CD8-positive, alpha-beta memory T cell (primary cell): ENCODE results near the gene VARS1. TPM values are rescaled to one million over a fixed set of nuclear protein-coding genes. Genes with fewer than 3 reads are reported as not detected.
"Not testable (repeated sequence)": the region's sequence is repeated elsewhere in the genome, so short reads cannot be mapped to it uniquely, and the experiment has no call there.

ENCODE experiments used
- CTCF ChIA-PET: fragments of 350-600 bp; sonication (Branson Sonifier 250); formaldehyde crosslinking; loops from one replicate; lab custom pipeline; 2021; ENCODE audit warnings: antibody characterized with exemption; lab: Charles Lee
- POLR2A ChIA-PET: fragments of 350-600 bp; sonication (Branson Sonifier 250); formaldehyde crosslinking; loops from one replicate; lab custom pipeline; 2021; ENCODE audit warnings: antibody characterized with exemption; lab: Charles Lee
- DNase-seq, 5 donors: peaks; one replicate each; pipeline versions ENCODE4 v3.0.0 to v3.0.0-alpha.2; 2020 to 2022; ENCODE audit warnings: mixed read lengths in 1 of 5
- H3K27ac ChIP-seq: one replicate; pipeline ENCODE4 v1.7.0; 2013; ENCODE audit warnings: low read depth, mild to moderate bottlenecking, low read length, moderate library complexity
- H3K27me3 ChIP-seq: 2 replicates; pipeline ENCODE4 v1.7.0; 2013; ENCODE audit warnings: low read length, mild to moderate bottlenecking; ENCODE audit not compliant: insufficient read depth, poor library complexity, severe bottlenecking
- H3K36me3 ChIP-seq: 2 replicates; pipeline ENCODE4 v1.7.0; 2013; ENCODE audit warnings: mild to moderate bottlenecking, low read length, moderate library complexity; ENCODE audit not compliant: insufficient read depth
- H3K4me1 ChIP-seq: 2 replicates; pipeline ENCODE4 v1.7.0; 2013; ENCODE audit warnings: mild to moderate bottlenecking, low read length, moderate library complexity; ENCODE audit not compliant: insufficient read depth
- H3K4me3 ChIP-seq: 2 replicates; pipeline ENCODE4 v1.7.0; 2013; ENCODE audit warnings: mild to moderate bottlenecking, low read length
- H3K9me3 ChIP-seq: 2 replicates; pipeline ENCODE4 v1.7.0; 2013; ENCODE audit warnings: mild to moderate bottlenecking, low read length
- H3K27ac Mint-ChIP-seq, 8 donors: one replicate each; pipeline ENCODE4 v1.8.0; 2020 to 2021; ENCODE audit warnings: mixed read lengths in 8 of 8, mild to moderate bottlenecking in 6 of 8, inconsistent platforms in 3 of 8, moderate library complexity in 3 of 8
- H3K27me3 Mint-ChIP-seq, 2 donors: one replicate each; pipeline ENCODE4 v1.8.0; 2020 to 2021; ENCODE audit warnings: mixed read lengths in 2 of 2, mild to moderate bottlenecking in 1 of 2, moderate library complexity in 1 of 2
- H3K36me3 Mint-ChIP-seq, 3 donors: one replicate each; pipeline ENCODE4 v1.8.0; 2020 to 2021; ENCODE audit warnings: mixed read lengths in 3 of 3, inconsistent platforms in 1 of 3, mild to moderate bottlenecking in 1 of 3
- H3K4me1 Mint-ChIP-seq, 3 donors: one replicate each; pipeline ENCODE4 v1.8.0; 2020 to 2021; ENCODE audit warnings: mixed read lengths in 3 of 3, inconsistent platforms in 1 of 3, mild to moderate bottlenecking in 1 of 3
- H3K4me3 Mint-ChIP-seq, 7 donors: one replicate each; pipeline ENCODE4 v1.8.0; 2020 to 2021; ENCODE audit warnings: mixed read lengths in 7 of 7, mild to moderate bottlenecking in 6 of 7, moderate library complexity in 4 of 7, inconsistent platforms in 2 of 7
- H3K9me3 Mint-ChIP-seq, 5 donors: one replicate each; pipeline ENCODE4 v1.8.0; 2020 to 2022; ENCODE audit warnings: mixed read lengths in 5 of 5, mild to moderate bottlenecking in 3 of 5, moderate library complexity in 2 of 5, inconsistent platforms in 1 of 5
- polyA plus RNA-seq: library from polyadenylated mRNA; unstranded; fragments of 300-500 nt; fragmentation: Illumina TruSeq; gene quantifications from one replicate; pipeline ENCODE4 v1.2.3, GENCODE V29; 2021
- total RNA-seq, 2 experiments: library from RNA; stranded (reverse); gene quantifications; one replicate each; pipeline ENCODE4 v1.2.3, GENCODE V29; 2021

Gene VARS1
- total RNA-seq, result 100 to 1,000 TPM; 179 to 180 TPM
- polyA plus RNA-seq, result 47.5 TPM

DNA sequence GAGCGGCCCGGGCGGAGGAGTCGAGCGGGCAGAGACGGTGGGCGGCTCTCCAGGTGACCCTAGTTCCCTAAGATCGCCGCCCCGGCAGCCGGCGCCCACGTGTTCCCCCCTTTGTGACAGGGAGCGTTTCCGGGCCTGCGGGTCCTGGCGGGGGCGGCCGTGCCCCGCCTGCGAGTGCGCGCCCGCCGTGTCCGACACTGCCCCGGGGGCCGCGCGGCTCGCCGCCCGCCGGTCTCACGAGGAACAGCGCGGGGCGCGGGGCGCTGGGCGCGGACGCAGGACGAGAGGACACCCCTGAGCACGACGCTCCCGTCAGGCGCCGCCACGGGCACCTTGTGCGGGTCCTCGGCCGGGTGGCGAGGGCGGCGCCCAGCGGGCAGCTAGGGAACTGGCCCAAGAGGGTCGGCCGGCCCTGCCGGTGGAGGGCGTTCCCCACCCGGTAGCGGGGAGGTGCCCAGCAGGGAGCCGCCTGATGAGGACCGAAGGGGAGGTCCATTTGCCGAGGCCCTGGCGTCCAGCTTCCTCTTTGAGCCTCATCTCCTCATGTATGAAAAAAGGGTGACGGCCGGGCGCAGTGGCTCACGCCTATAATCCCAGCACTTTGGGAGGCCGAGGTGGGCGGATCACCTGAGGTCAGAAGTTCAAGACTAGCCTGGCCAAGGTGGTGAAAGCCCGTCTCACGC, at the start of gene VARS1:
VARS1 (minus strand) TSS at position 137 of the 683 bp plus-strand sequence. CDS start 535 bp downstream, outside the sequence.
- peaks cover 34 to 59% (median 40%) of the 10 kb centered on the region in 3 donors for H3K4me1 Mint-ChIP-seq
- ChIA-PET POLR2A (interaction anchor here (0.6 to 1.8 kb wide), 11 partner anchors 11 to 396 kb away, joined by 3 to 18 read pairs (median 4); partner anchors contain the start of genes ABHD16A, HSPA1A, HSPA1B and HSPA1L), CTCF (interaction anchor here (0.7 to 3.5 kb wide), 12 partner anchors 11 to 144 kb away, joined by 3 to 21 read pairs (median 6); partner anchors contain the start of genes DDAH2, LSM2 and MSH5)
- peak within 1 kb of the TSS; percentile 82 for H3K4me3 ChIP-seq
- H3K27me3 ChIP-seq, result no peaks in the 10 kb centered on the region
- H3K27ac ChIP-seq, result peak within 1 kb of the TSS; percentile 87
- H3K36me3 ChIP-seq, result peaks cover 2% of the 10 kb centered on the region
- no peaks in the 10 kb centered on the region for H3K27me3 Mint-ChIP-seq
- peaks cover 46% of the 10 kb centered on the region for H3K4me1 ChIP-seq
- H3K9me3 Mint-ChIP-seq, result no peaks in the 10 kb centered on the region
- H3K36me3 Mint-ChIP-seq, result peaks cover under 1 to 24% (median 2%) of the 10 kb centered on the region in 3 donors
- no peaks in the 10 kb centered on the region for H3K9me3 ChIP-seq
- peak within 1 kb of the TSS; percentile 85 to 99 (median 98) for H3K27ac Mint-ChIP-seq
- peak within 1 kb of the TSS; percentile 89 to 99 (median 94) for H3K4me3 Mint-ChIP-seq
- peak; percentile 77 to 90 (median 84) for DNase-seq

DNA sequence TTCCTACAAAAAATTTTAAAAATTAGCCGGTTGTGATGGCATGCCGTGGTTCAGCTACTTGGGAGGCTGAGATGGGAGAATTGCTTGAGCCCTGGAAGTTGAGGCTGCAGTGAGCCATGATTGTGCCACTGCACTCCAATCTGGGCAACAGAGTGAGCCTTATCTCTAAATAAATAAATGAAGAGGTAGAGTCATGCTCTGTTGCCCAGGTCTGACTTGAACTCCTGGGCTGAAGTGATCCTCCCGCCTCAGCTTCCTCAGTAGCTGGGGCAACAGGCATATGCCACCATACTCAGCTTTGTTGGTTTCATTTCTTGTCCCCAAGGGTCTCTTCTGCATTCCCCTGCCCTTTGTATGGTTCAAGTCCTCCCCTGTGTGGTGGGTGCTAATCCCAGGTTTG, 49.0 kb upstream of the VARS1 start:
- H3K36me3 ChIP-seq, result peaks cover 5% of the 10 kb centered on the region
- no peaks in the 10 kb centered on the region for H3K4me1 ChIP-seq
- CTCF ChIA-PET, result no interaction called here
- peaks cover 1 to 37% (median 3%) of the 10 kb centered on the region in 3 donors for H3K36me3 Mint-ChIP-seq
- no peaks in the 10 kb centered on the region for H3K27me3 ChIP-seq
- H3K4me1 Mint-ChIP-seq, result peaks cover 0 to 1% (median under 1%) of the 10 kb centered on the region in 3 donors
- H3K9me3 ChIP-seq, result no peaks in the 10 kb centered on the region
- H3K27ac ChIP-seq, result no peak overlapping the region
- no peaks in the 10 kb centered on the region for H3K9me3 Mint-ChIP-seq
- no peak overlapping the region for H3K4me3 ChIP-seq
- POLR2A ChIA-PET, result no interaction called here
- no peak for DNase-seq
- peak overlapping the region in 2 of 8 donors; percentile 37 to 57 for H3K27ac Mint-ChIP-seq
- no peak overlapping the region for H3K4me3 Mint-ChIP-seq
- H3K27me3 Mint-ChIP-seq, result no peaks in the 10 kb centered on the region

DNA sequence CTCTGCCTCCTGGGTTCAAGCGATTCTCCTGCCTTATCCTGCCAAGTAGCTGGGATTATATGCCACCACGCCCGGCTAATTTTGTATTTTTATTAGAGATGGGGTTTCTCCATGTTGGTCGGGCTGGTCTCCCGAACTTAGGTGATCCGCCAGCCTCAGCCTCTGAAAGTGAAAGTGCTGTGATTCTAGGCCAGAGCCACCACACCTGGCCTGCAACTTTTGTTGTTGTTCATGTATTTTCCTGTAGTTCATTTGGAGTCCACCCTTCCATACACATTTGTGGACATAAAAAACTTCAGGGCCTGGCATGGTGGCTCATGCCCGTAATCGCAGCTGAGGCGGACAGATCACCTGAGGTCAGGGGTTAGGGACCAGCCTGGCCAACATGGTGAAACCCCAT, 46.5 kb upstream of the VARS1 start:
- CTCF ChIA-PET, result no interaction called here
- Mint-ChIP-seq H3K27me3 (no peaks in the 10 kb centered on the region), H3K27ac (peak overlapping the region in 2 of 8 donors; percentile 27 to 87), H3K4me1 (peaks cover 13 to 22% (median 16%) of the 10 kb centered on the region in 3 donors), H3K4me3 (peak overlapping the region in 1 of 7 donors; percentile 10), H3K9me3 (no peaks in the 10 kb centered on the region), H3K36me3 (peaks cover 10 to 59% (median 14%) of the 10 kb centered on the region in 3 donors)
- H3K9me3 ChIP-seq, result no peaks in the 10 kb centered on the region
- POLR2A ChIA-PET, result no interaction called here
- no peak overlapping the region for H3K4me3 ChIP-seq
- H3K36me3 ChIP-seq, result peaks cover 29% of the 10 kb centered on the region
- no peaks in the 10 kb centered on the region for H3K27me3 ChIP-seq
- H3K27ac ChIP-seq, result no peak overlapping the region
- no peak for DNase-seq
- H3K4me1 ChIP-seq, result peaks cover 22% of the 10 kb centered on the region

DNA sequence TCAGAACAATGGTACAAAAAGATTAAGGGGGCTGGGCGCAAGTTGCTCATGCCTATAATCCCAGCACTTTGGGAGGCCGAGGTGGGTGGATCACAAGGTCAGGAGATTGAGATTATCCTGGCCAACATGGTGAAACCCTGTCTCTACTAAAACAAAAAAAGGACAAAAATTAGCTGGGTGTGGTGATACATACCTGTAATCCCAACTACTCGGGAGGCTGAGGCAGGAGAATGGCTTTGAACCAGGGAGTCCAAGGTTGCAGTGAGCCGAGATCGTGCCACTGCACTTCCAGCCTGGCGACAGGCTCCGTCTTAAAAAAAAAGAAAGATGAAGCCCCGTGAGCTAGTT, 44.2 kb upstream of the VARS1 start:
- peaks cover 33% of the 10 kb centered on the region for H3K36me3 ChIP-seq
- H3K9me3 Mint-ChIP-seq, H3K9me3 ChIP-seq, DNase-seq, H3K27me3 Mint-ChIP-seq, H3K27ac ChIP-seq, H3K4me3 ChIP-seq, POLR2A ChIA-PET, H3K27me3 ChIP-seq, H3K4me3 Mint-ChIP-seq: not testable (repeated sequence)
- Mint-ChIP-seq H3K27ac (peak overlapping the region in 3 of 8 donors; percentile 27 to 83 (median 66)), H3K4me1 (peaks cover 33 to 42% (median 35%) of the 10 kb centered on the region in 3 donors), H3K36me3 (peaks cover 10 to 72% (median 14%) of the 10 kb centered on the region in 3 donors)
- H3K4me1 ChIP-seq, result peaks cover 34% of the 10 kb centered on the region
- CTCF ChIA-PET, result interaction anchor here (1.2 to 2.8 kb wide), 3 partner anchors 24 to 110 kb away, joined by 3 to 9 read pairs (median 7); partner anchors contain the start of genes EHMT2 and NEU1

DNA sequence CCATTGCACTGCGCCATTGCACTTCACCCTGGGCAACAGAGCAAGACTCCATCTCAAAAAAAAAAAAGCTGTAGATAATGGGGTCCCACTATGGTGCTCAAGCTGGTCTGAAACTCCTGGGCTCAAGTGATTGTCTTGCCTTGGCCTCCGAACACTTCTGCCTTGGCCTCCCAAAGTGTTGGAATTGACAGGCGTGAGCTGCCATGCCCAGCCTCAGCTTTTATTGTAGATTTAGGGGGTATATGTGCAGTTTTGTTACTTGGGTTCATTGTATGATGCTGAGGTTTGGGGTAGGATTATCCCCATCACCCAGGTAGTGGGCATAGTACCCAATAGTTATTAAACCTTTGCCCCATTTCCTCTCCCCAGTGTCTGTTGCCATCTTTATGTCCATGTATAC, 43.4 kb upstream of the VARS1 start:
- peak overlapping the region in 5 of 7 donors; percentile 12 to 54 (median 25) for H3K4me3 Mint-ChIP-seq
- H3K36me3 Mint-ChIP-seq, result peaks cover 10 to 75% (median 14%) of the 10 kb centered on the region in 3 donors
- DNase-seq, result no peak
- no peaks in the 10 kb centered on the region for H3K27me3 Mint-ChIP-seq
- Histone ChIP-seq H3K4me1 (peaks cover 36% of the 10 kb centered on the region), H3K4me3 (no peak overlapping the region), H3K9me3 (no peaks in the 10 kb centered on the region), H3K36me3 (peaks cover 33% of the 10 kb centered on the region), H3K27ac (no peak overlapping the region), H3K27me3 (no peaks in the 10 kb centered on the region)
- POLR2A ChIA-PET, result no interaction called here
- H3K4me1 Mint-ChIP-seq, result peaks cover 38 to 49% (median 43%) of the 10 kb centered on the region in 3 donors
- H3K9me3 Mint-ChIP-seq, result no peaks in the 10 kb centered on the region
- CTCF ChIA-PET, result interaction anchor here (1.2 to 2.8 kb wide), 4 partner anchors 24 to 150 kb away, joined by 3 to 9 read pairs (median 6); partner anchors contain the start of genes EHMT2 and NEU1
- peak overlapping the region in 7 of 8 donors; percentile 17 to 91 (median 76) for H3K27ac Mint-ChIP-seq

DNA sequence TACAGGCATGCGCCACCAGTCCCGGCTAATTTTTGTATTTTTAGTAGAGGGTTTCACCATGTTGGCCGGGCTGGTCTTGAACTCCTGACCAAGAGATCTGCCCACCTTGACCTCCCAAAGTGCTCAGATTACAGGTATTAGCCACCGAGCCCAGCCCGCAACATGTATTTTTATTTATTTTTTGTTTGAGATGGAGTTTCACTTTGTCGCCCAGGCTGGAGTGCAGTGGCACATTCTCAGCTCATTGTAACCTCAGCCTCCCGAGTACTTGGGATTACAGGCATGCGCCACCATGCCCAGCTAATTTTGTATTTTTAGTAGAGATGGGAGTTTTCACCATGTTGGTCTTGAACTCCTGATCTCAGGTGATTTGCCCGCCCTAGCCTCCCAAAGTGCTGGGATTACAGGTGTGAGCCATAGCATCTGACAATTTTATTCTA, 42.6 kb upstream of the VARS1 start:
- not testable (repeated sequence) for H3K9me3 Mint-ChIP-seq, H3K27me3 ChIP-seq, H3K9me3 ChIP-seq, H3K27me3 Mint-ChIP-seq, DNase-seq
- H3K36me3 Mint-ChIP-seq, result peaks cover 10 to 75% (median 14%) of the 10 kb centered on the region in 3 donors
- ChIA-PET POLR2A (interaction anchor here (0.7 to 1.4 kb wide), 3 partner anchors 25 to 108 kb away, joined by 3 to 6 read pairs (median 4); partner anchors contain the start of gene NEU1), CTCF (interaction anchor here (1.5 to 2.8 kb wide), 4 partner anchors 25 to 239 kb away, joined by 4 to 9 read pairs (median 6); partner anchors contain the start of gene NEU1)
- peaks cover 38 to 49% (median 43%) of the 10 kb centered on the region in 3 donors for H3K4me1 Mint-ChIP-seq
- Histone ChIP-seq H3K4me3 (peak overlapping the region; percentile 73), H3K4me1 (peaks cover 43% of the 10 kb centered on the region), H3K27ac (peak overlapping the region; percentile 28), H3K36me3 (peaks cover 33% of the 10 kb centered on the region)
- H3K27ac Mint-ChIP-seq, result peak overlapping the region in 6 of 8 donors; percentile 98 to 100 (median 99)
- H3K4me3 Mint-ChIP-seq, result peak overlapping the region in 5 of 7 donors; percentile 90 to 100 (median 98)

DNA sequence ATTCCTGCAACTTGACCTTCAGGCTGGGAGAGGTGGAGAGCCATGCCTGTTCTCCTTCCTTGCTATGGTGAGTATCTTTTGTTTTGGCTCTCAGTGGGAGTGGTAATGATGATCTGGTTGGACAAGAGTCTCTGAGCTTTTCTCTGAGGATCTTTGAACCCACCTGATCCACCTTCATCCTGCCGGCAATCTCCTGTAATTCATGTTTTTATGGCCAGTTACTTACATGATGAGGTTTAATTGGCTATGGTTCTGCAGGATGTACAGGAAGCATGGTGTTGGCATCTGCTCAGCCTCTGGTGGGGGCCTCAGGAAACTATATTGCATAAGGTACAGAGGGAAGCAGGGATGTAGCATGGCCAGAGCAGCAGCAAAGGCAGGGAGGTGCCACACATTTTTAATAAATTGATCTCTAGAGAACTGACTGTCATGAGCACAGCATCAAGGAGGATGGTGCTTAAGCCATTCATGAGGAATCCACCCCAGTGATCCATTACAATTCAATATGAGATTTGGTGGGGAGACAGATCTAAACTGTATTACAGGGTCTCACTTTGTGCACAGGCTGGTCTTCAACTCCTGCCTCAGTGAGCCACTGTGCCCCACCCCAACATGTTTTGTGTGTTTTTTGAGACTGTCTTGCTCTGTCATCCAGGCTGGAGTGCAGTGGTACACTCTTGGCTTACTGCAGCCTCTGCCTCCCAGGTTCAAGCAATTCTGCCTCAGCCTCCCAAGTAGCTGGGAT, 42.0 kb upstream of the VARS1 start:
- Mint-ChIP-seq H3K36me3 (peaks cover 10 to 72% (median 14%) of the 10 kb centered on the region in 3 donors), H3K27me3 (no peaks in the 10 kb centered on the region), H3K27ac (peak overlapping the region; percentile 61 to 100 (median 98)), H3K9me3 (no peaks in the 10 kb centered on the region), H3K4me3 (peak overlapping the region; percentile 89 to 100 (median 95)), H3K4me1 (peaks cover 38 to 49% (median 43%) of the 10 kb centered on the region in 3 donors)
- CTCF ChIA-PET, result interaction anchor here (1.1 to 2.8 kb wide), 6 partner anchors 26 to 239 kb away, joined by 3 to 9 read pairs (median 4); partner anchors contain the start of gene NEU1
- H3K4me3 ChIP-seq, result peak overlapping the region; percentile 73
- peaks cover 43% of the 10 kb centered on the region for H3K4me1 ChIP-seq
- no peak for DNase-seq
- no peaks in the 10 kb centered on the region for H3K9me3 ChIP-seq
- POLR2A ChIA-PET, result interaction anchor here (0.7 to 1.4 kb wide), 3 partner anchors 25 to 107 kb away, joined by 3 to 6 read pairs (median 4); partner anchors contain the start of gene NEU1
- H3K27ac ChIP-seq, result peak overlapping the region; percentile 94
- peaks cover 33% of the 10 kb centered on the region for H3K36me3 ChIP-seq
- no peaks in the 10 kb centered on the region for H3K27me3 ChIP-seq
